ENCODE results near the gene G6PD. TPM values are rescaled to one million over a fixed set of nuclear protein-coding genes. Genes with fewer than 3 reads are reported as not detected.

Gene G6PD
- total RNA-seq, 1 donor from 2014 or later = 86.4 TPM

GRCh38 chrX:154495472-154495922 is 51.1 kb downstream of the G6PD start:
- H3K27ac ChIP-seq = no peak overlapping the region
- H3K4me1 ChIP-seq = no peaks in the 10 kb centered on the region
- H3K27me3 ChIP-seq = no peaks in the 10 kb centered on the region
- no peaks in the 10 kb centered on the region for H3K9me3 ChIP-seq
- no peaks in the 10 kb centered on the region for H3K36me3 ChIP-seq
- intact Hi-C loops (cut with DNase I) = no loop called here
- no peak for DNase-seq (ENCODE audit: extremely low spot score in 2 of 2)
- H3K4me3 ChIP-seq = no peak overlapping the region
- TF ChIP-seq CTCF (IDR thresholded peaks at IDR 0.05) (no peak), POLR2AphosphoS5 (IDR thresholded peaks at IDR 0.05; ENCODE audit: insufficient read depth in 1 of 2, low read depth in 1 of 2) (no peak), POLR2A (IDR thresholded peaks at IDR 0.05) (no peak)

DNA sequence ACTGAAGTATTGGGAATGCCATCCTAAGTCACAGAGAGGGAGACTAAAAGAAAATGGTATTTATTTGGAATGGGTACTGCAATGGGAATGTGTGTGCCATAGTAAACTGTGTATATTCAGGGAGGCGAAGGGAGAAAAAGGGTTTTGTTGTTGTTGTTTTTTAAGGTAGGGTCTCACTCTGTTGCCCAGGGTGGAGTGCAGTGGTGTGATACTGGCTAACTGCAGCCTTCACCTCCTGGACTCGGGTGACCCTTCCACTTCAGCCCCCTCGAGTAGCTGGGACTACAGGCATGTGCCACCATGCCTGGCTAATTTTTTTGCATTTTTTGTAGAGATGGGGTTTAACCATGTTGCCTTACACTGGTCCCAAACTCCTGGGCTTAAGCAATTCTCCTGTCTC is 51.9 kb downstream of the G6PD start:
- no peak for DNase-seq (ENCODE audit: extremely low spot score in 2 of 2)
- intact Hi-C loops (cut with DNase I) = no loop called here
- H3K36me3 ChIP-seq = no peaks in the 10 kb centered on the region
- no peak for TF ChIP-seq CTCF (IDR thresholded peaks at IDR 0.05)
- TF ChIP-seq POLR2AphosphoS5 (IDR thresholded peaks at IDR 0.05; ENCODE audit: insufficient read depth in 1 of 2, low read depth in 1 of 2) = no peak
- TF ChIP-seq POLR2A (IDR thresholded peaks at IDR 0.05) = no peak
- H3K4me3 ChIP-seq = no peak overlapping the region
- no peaks in the 10 kb centered on the region for H3K27me3 ChIP-seq
- peaks cover 4% of the 10 kb centered on the region for H3K4me1 ChIP-seq
- H3K9me3 ChIP-seq = no peaks in the 10 kb centered on the region
- no peak overlapping the region for H3K27ac ChIP-seq

DNA sequence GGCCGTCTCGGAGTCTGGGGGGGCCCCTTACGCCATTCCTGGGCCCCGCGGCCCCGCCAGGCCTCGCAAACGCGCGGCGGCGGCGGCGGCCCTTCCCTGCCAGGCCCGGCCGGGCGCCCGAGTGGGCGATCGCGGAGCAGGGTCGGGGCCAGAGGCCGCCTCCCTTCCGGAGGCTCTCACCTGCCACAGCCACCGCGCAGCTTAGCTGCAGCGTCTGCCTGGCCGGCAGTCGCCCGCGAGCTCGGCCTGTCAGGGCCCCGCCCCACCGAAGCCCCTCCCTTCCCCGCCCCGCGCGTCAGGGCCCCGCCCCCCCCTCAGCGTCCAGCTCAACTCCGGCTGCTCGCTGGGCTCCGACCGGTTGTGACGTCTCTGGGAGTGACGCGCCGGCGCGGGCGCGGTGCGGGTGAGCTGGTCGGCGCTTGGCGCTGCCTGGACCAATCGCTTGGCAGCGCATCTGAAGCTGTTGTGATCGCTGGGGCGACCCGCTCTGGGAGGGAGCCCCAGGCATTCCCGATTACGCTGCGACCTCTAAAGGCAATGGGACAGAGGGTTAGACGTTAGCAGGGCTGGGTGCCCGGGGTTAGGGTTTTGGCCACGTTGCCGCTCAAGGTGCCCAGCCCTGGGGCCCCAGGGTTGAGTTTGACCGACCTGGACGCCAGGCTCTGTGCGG is 56.1 kb downstream of the G6PD start, which contains the start of gene SLC10A3:
SLC10A3 (minus strand) TSS at position 216 of the 670 bp plus-strand sequence. CDS start 1,689 bp downstream, outside the sequence.
- Histone ChIP-seq H3K4me3 (peak within 1 kb of the TSS; percentile 59 to 72), H3K4me1 (peaks cover 17% of the 10 kb centered on the region), H3K27ac (peak within 1 kb of the TSS; percentile 90), H3K9me3 (no peaks in the 10 kb centered on the region), H3K27me3 (no peaks in the 10 kb centered on the region), H3K36me3 (peaks cover 0 to 4% of the 10 kb centered on the region in 2 donors)
- peak in 1 of 2 donors; percentile 96 for DNase-seq (ENCODE audit: extremely low spot score in 2 of 2)
- intact Hi-C loops (cut with DNase I) = no loop called here
- TF ChIP-seq CTCF (IDR thresholded peaks at IDR 0.05) = no peak
- peak; percentile 45 to 87 for TF ChIP-seq POLR2AphosphoS5 (IDR thresholded peaks at IDR 0.05; ENCODE audit: insufficient read depth in 1 of 2, low read depth in 1 of 2)
- TF ChIP-seq POLR2A (IDR thresholded peaks at IDR 0.05) = peak in 1 of 2 donors; percentile 82

GRCh38 chrX:154490021-154490413 is 56.6 kb downstream of the G6PD start:
- Histone ChIP-seq H3K27ac (peak overlapping the region; percentile 90), H3K9me3 (no peaks in the 10 kb centered on the region), H3K36me3 (peaks cover 0 to 4% of the 10 kb centered on the region in 2 donors), H3K4me1 (peaks cover 23% of the 10 kb centered on the region), H3K27me3 (no peaks in the 10 kb centered on the region), H3K4me3 (peak overlapping the region; percentile 59 to 72)
- intact Hi-C loops (cut with DNase I) = no loop called here
- DNase-seq (ENCODE audit: extremely low spot score in 2 of 2) = no peak
- TF ChIP-seq POLR2A (IDR thresholded peaks at IDR 0.05) = no peak
- no peak for TF ChIP-seq POLR2AphosphoS5 (IDR thresholded peaks at IDR 0.05; ENCODE audit: insufficient read depth in 1 of 2, low read depth in 1 of 2)

- peaks cover 29% of the 10 kb centered on the region for H3K4me1 ChIP-seq
- intact Hi-C loops (cut with DNase I) = no loop called here
- DNase-seq (ENCODE audit: extremely low spot score in 2 of 2) = no peak
- TF ChIP-seq POLR2A (IDR thresholded peaks at IDR 0.05) (no peak), POLR2AphosphoS5 (IDR thresholded peaks at IDR 0.05; ENCODE audit: insufficient read depth in 1 of 2, low read depth in 1 of 2) (no peak), CTCF (IDR thresholded peaks at IDR 0.05) (no peak)
- H3K27ac ChIP-seq = peak overlapping the region; percentile 90
- H3K9me3 ChIP-seq = no peaks in the 10 kb centered on the region
- H3K36me3 ChIP-seq = peaks cover 0 to 4% of the 10 kb centered on the region in 2 donors
- peak overlapping the region; percentile 59 to 72 for H3K4me3 ChIP-seq
- H3K27me3 ChIP-seq = no peaks in the 10 kb centered on the region
These were observed 57.5 kb downstream of the G6PD start for GRCh38 chrX:154489182-154489581.
